GM12872 (cell line): ENCODE measurements around the gene SLC6A9.

Experiments used
- CTCF ChIP-seq: IDR thresholded peaks from 3 replicates; pipeline ENCODE4 v1.5.1; 2011; ENCODE audit warnings: low read depth, mild to moderate bottlenecking, low read length, moderate library complexity; ENCODE audit not compliant: insufficient read depth

The SLC6A9 gene

DNA sequence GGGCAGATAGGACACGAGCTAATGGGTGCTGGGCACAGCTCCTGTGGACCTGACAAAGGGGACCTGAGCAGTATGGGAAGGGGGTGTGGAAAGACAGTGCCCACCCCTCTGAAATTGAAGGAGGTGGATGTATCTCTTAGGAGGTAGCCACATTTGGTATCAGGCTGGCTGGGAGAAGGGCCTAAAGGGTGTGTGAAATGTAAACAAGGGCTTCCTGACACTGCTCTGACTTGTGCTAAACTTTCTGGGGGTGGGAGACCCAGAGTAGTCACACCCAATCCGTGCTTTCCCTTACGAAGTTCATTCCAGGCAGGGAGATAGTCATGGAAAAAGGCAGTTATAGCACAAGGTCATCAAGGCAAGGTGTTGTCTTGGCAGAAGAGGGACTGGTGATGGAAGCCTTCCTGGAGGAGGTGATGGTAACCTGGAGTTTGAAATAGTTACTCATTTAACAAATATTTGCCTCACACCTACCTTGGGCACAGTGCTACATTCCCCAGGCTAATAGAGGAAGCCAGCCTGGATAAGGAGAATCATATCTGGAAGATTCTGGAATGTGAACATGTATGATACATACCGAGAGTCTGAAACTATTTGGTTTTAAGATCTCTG is 45.2 kb downstream of the SLC6A9 start:
- no peak for TF ChIP-seq CTCF

DNA sequence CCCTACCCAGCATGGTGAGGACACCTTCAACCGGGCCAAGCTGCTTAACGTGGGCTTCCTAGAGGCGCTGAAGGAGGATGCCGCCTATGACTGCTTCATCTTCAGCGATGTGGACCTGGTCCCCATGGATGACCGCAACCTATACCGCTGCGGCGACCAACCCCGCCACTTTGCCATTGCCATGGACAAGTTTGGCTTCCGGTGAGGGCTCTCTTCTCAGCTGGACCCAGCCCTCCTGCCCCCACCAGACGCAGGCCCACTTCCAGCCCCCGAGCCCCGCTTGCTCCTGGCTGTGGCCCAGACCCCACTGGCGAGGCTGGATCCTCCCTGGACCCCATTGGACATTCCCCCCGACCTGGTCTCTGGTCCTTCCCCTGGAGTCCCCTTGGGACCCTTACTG is 46.4 kb downstream of the SLC6A9 start:
- no peak for TF ChIP-seq CTCF

DNA sequence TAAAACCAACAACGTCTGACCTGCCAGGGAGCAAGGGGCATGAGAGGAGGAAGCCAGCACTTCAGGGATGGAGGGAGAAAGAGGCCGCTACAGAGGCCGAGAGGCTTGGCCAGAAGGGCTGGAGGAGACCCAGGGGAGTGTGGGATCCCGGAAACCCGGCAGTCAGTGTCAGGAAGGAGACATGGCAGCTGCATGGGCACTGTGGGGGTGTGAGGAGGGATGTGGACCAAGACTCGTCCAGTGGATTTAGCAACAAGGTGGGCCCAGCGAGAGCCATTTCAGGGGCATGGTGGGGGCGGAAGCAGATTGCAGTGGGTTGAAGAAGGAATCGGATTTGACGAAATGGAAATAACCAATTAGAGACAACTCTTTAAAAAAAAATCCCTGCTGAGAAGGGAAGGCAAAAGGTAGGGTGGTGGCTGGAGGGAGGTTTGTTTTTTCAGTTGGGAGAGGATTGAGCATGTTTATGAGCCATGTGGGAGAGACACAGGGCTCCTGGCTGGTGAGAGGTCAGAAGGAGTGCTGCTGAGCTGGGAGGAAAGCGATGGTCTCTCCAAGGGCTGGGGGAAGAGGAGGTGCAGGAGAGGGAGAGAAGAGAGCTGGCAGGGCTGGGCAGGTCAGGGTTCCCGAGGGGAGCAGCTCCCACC is 47.9 kb downstream of the SLC6A9 start:
- TF ChIP-seq CTCF: no peak

DNA sequence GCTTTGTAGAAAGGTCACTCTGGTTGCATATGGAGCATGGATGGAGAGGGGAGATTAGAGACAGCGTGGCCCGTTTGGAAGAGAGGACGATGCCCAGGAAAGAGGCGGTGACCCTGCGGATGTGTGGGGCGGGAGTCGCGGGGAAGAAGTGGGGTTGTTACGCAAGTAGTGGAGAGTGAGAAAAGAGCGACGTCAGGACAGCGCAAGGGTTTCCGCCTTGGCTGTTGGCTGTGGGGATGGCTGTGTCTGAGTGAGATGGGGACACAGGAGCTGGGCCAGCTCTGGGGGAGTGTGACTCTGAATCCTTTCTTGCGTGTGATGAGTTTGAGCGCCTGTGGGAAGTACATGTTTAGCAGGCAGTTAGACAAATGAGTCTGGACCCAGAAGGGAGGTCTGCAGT is 48.5 kb downstream of the SLC6A9 start:
- TF ChIP-seq CTCF: no peak

DNA sequence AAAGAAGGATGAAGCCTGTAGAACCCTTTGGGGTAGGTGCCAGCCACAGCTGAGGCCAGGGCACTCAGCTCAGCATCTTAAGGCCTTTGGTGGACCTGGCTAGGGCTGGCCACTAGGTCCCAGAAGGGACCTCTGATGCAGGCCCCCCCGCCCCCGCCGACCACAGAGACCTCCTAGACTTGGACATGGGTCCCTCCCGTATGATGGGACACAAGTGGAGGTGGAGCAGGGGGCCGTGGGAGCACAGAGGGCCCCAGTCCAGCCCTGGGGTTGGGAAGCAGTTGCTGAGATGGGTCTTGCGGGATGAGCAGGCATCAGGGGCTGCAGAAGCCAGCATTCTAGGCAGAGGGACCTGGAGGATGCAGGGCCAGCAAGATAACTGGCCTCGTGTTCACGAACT is 49.0 kb downstream of the SLC6A9 start:
- no peak for TF ChIP-seq CTCF

DNA sequence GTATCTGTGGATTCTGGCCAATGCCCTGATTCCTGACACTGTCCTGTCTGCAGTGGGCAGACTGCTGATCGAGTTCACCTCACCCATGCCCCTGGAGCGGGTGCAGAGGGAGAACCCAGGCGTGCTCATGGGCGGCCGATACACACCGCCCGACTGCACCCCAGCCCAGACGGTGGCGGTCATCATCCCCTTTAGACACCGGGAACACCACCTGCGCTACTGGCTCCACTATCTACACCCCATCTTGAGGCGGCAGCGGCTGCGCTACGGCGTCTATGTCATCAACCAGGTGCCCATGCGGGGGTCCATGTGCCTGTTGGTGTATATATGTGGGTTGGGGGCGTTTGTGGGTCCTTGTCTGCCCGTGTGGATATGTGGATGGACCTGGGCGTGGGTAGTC is 49.6 kb downstream of the SLC6A9 start:
- no peak for TF ChIP-seq CTCF

- TF ChIP-seq CTCF: no peak
Observed at GRCh38 chr1:43981135-43981491, 50.1 kb downstream of the SLC6A9 start.
